Adrenal gland (tissue), 5 donors: ENCODE results near the gene DIO3.

Source experiments
- POLR2A ChIP-seq, 2 donors: fragments of 450-650 bp; IDR thresholded peaks; one replicate each; pipeline ENCODE4 v1.6.1; 2017; ENCODE audit warnings: antibody characterized with exemption in 2 of 2, mild to moderate bottlenecking in 2 of 2, moderate library complexity in 1 of 2
- TF ChIP-seq, protein P1 (sequence below), 6 experiments: fragments of 450-650 bp in 4 of 6; fragments of 200-600 bp in 2 of 6; sonication (generic) in 1 of 6; IDR thresholded peaks; 1 replicate in 5 of 6; 2 replicates in 1 of 6; pipeline versions ENCODE4 v1.5.1 to v1.8.0; 2016 to 2021; ENCODE audit warnings: antibody characterized with exemption in 6 of 6, mild to moderate bottlenecking in 2 of 6, moderate library complexity in 1 of 6
- donor health status: DM: no; HTN: no; CAD: no.

DNA sequence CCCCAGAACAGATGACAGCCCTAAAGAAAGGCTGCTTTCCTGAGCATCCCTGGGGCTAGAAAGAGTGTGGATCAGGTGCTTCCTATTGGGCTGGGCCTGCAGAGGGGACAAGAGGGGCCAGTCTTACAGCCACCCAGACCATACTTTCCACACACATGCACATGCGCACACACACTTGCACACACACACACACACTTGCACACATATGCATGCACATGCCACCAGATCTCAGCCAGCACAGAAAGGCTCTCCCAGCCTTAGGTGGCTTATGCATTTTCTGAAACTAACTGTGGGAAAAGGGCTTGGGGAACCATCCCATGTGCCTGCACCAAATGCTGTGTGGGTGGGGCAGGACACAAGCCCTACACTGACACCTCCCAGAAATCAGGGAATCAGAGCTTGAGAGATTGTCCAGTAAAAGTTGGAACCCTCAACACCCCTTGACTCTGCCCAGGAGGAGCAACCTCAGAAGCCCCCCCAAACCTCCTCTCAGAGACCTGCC lies 2.5 kb upstream of the DIO3 start:
- TF ChIP-seq, protein P1, sequence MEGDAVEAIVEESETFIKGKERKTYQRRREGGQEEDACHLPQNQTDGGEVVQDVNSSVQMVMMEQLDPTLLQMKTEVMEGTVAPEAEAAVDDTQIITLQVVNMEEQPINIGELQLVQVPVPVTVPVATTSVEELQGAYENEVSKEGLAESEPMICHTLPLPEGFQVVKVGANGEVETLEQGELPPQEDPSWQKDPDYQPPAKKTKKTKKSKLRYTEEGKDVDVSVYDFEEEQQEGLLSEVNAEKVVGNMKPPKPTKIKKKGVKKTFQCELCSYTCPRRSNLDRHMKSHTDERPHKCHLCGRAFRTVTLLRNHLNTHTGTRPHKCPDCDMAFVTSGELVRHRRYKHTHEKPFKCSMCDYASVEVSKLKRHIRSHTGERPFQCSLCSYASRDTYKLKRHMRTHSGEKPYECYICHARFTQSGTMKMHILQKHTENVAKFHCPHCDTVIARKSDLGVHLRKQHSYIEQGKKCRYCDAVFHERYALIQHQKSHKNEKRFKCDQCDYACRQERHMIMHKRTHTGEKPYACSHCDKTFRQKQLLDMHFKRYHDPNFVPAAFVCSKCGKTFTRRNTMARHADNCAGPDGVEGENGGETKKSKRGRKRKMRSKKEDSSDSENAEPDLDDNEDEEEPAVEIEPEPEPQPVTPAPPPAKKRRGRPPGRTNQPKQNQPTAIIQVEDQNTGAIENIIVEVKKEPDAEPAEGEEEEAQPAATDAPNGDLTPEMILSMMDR (IDR thresholded peaks at IDR 0.05) = no peak
- TF ChIP-seq POLR2A (IDR thresholded peaks at IDR 0.05) = no peak
